Measurements from ENCODE around the gene TEX12.
"Not testable (repeated sequence)": the region's sequence is repeated elsewhere in the genome, so short reads cannot be mapped to it uniquely, and the experiment has no call there.

Gene TEX12

GRCh38 chr11:112159098-112160065, 7.8 kb upstream of the TEX12 start:
- no peak for ATAC-seq (replicated peaks)
- H3K4me3 Mint-ChIP-seq = no peak overlapping the region
- peaks cover 2 to 6% of the 10 kb centered on the region in 2 donors for H3K36me3 Mint-ChIP-seq
- peaks cover 7 to 14% of the 10 kb centered on the region in 2 donors for H3K4me1 Mint-ChIP-seq
- no peak overlapping the region for H3K27ac Mint-ChIP-seq
- DNase-seq = no peak
- no peaks in the 10 kb centered on the region for H3K9me3 Mint-ChIP-seq
- H3K27me3 Mint-ChIP-seq = peaks cover 6% of the 10 kb centered on the region in 2 donors

GRCh38 chr11:112160091-112160848, 6.9 kb upstream of the TEX12 start:
- Mint-ChIP-seq H3K4me3 (no peak overlapping the region), H3K4me1 (peaks cover 7 to 14% of the 10 kb centered on the region in 2 donors), H3K36me3 (peaks cover 5 to 8% of the 10 kb centered on the region in 2 donors), H3K27ac (no peak overlapping the region), H3K9me3 (no peaks in the 10 kb centered on the region), H3K27me3 (peaks cover 10 to 11% of the 10 kb centered on the region in 2 donors)
- ATAC-seq (replicated peaks) (no peak), DNase-seq (no peak)

GRCh38 chr11:112161012-112161411, 6.2 kb upstream of the TEX12 start:
- peaks cover 5 to 8% of the 10 kb centered on the region in 2 donors for H3K36me3 Mint-ChIP-seq

GRCh38 chr11:112162200-112162599, 5.0 kb upstream of the TEX12 start:
- H3K36me3 Mint-ChIP-seq; DNase-seq; H3K4me3 Mint-ChIP-seq; ATAC-seq (replicated peaks); H3K27ac Mint-ChIP-seq; H3K9me3 Mint-ChIP-seq: not testable (repeated sequence)
- peaks cover 7 to 14% of the 10 kb centered on the region in 2 donors for H3K4me1 Mint-ChIP-seq
- H3K27me3 Mint-ChIP-seq = peaks cover 10 to 11% of the 10 kb centered on the region in 2 donors

More at GRCh38 chr11:112161012-112161411, 6.2 kb upstream of the TEX12 start:
- no peaks in the 10 kb centered on the region for H3K9me3 Mint-ChIP-seq
- no peak overlapping the region for H3K27ac Mint-ChIP-seq
- DNase-seq (no peak), ATAC-seq (replicated peaks) (no peak)
- no peak overlapping the region for H3K4me3 Mint-ChIP-seq
- peaks cover 7 to 14% of the 10 kb centered on the region in 2 donors for H3K4me1 Mint-ChIP-seq
- peaks cover 10 to 11% of the 10 kb centered on the region in 2 donors for H3K27me3 Mint-ChIP-seq

GRCh38 chr11:112162761-112163546, 4.2 kb upstream of the TEX12 start:
- Mint-ChIP-seq H3K9me3 (no peaks in the 10 kb centered on the region), H3K36me3 (peaks cover 5 to 8% of the 10 kb centered on the region in 2 donors), H3K4me1 (peaks cover 7 to 14% of the 10 kb centered on the region in 2 donors), H3K4me3 (no peak overlapping the region), H3K27ac (no peak overlapping the region), H3K27me3 (peaks cover 10 to 11% of the 10 kb centered on the region in 2 donors)
- no peak for DNase-seq
- no peak for ATAC-seq (replicated peaks)

GRCh38 chr11:112163875-112164685, 3.1 kb upstream of the TEX12 start, which contains the start of gene IL18:
Gene IL18 (minus strand): TSS chr11:112164094. CDS start chr11:112155053, 9,041 bp downstream.
- no peak for DNase-seq
- peaks cover 5 to 11% of the 10 kb centered on the region in 2 donors for H3K4me1 Mint-ChIP-seq
- peak within 1 kb of the TSS; percentile 77 to 88 for H3K4me3 Mint-ChIP-seq
- H3K36me3 Mint-ChIP-seq = peaks cover 5 to 7% of the 10 kb centered on the region in 2 donors
- H3K9me3 Mint-ChIP-seq = no peaks in the 10 kb centered on the region
- peak; percentile 42 to 55 for ATAC-seq (replicated peaks)
- peak within 1 kb of the TSS; percentile 68 for H3K27ac Mint-ChIP-seq
- peaks cover 10 to 11% of the 10 kb centered on the region in 2 donors for H3K27me3 Mint-ChIP-seq

- H3K27me3 Mint-ChIP-seq = peaks cover 10 to 11% of the 10 kb centered on the region in 2 donors
- no peaks in the 10 kb centered on the region for H3K9me3 Mint-ChIP-seq
- no peak overlapping the region for H3K4me3 Mint-ChIP-seq
- H3K4me1 Mint-ChIP-seq = peaks cover 4 to 7% of the 10 kb centered on the region in 2 donors
- ATAC-seq (replicated peaks) (no peak), DNase-seq (no peak)
- no peak overlapping the region for H3K27ac Mint-ChIP-seq
- peaks cover 5% of the 10 kb centered on the region in 2 donors for H3K36me3 Mint-ChIP-seq
Observed at GRCh38 chr11:112165049-112165448, 2.1 kb upstream of the TEX12 start.

- Mint-ChIP-seq H3K4me1 (peaks cover 4 to 7% of the 10 kb centered on the region in 2 donors), H3K9me3 (no peaks in the 10 kb centered on the region), H3K4me3 (no peak overlapping the region), H3K36me3 (peaks cover 5% of the 10 kb centered on the region in 2 donors), H3K27ac (no peak overlapping the region), H3K27me3 (peaks cover 10 to 11% of the 10 kb centered on the region in 2 donors)
- ATAC-seq (replicated peaks) = no peak
- DNase-seq = no peak
Observed at GRCh38 chr11:112166562-112166961, 610 bp upstream of the TEX12 start.

GRCh38 chr11:112172362-112172994, 5.3 kb downstream of the TEX12 start:
- Mint-ChIP-seq H3K27ac (no peak overlapping the region), H3K4me3 (no peak overlapping the region), H3K9me3 (no peaks in the 10 kb centered on the region), H3K27me3 (peaks cover 10 to 13% of the 10 kb centered on the region in 2 donors), H3K4me1 (peaks cover 4 to 10% of the 10 kb centered on the region in 2 donors), H3K36me3 (no peaks in the 10 kb centered on the region)
- ATAC-seq (replicated peaks) = peak in 1 of 2 donors; percentile 59
- DNase-seq = no peak

GRCh38 chr11:112173152-112173551, 6.0 kb downstream of the TEX12 start:
- no peak for ATAC-seq (replicated peaks)
- no peak overlapping the region for H3K4me3 Mint-ChIP-seq
- H3K9me3 Mint-ChIP-seq = no peaks in the 10 kb centered on the region
- peaks cover 10 to 13% of the 10 kb centered on the region in 2 donors for H3K27me3 Mint-ChIP-seq
- no peak overlapping the region for H3K27ac Mint-ChIP-seq
- DNase-seq = no peak
- peaks cover 4 to 10% of the 10 kb centered on the region in 2 donors for H3K4me1 Mint-ChIP-seq
- H3K36me3 Mint-ChIP-seq = no peaks in the 10 kb centered on the region

GRCh38 chr11:112174789-112175598, 7.8 kb downstream of the TEX12 start, which contains the start of gene BCO2:
Gene BCO2 (plus strand): TSS chr11:112175512. CDS start chr11:112175602, 90 bp downstream.
- Mint-ChIP-seq H3K4me1 (peaks cover 10 to 24% of the 10 kb centered on the region in 2 donors), H3K36me3 (no peaks in the 10 kb centered on the region), H3K27me3 (peaks cover 10 to 13% of the 10 kb centered on the region in 2 donors), H3K27ac (peak within 1 kb of the TSS; percentile 76), H3K4me3 (peak within 1 kb of the TSS; percentile 65 to 71), H3K9me3 (no peaks in the 10 kb centered on the region)
- ATAC-seq (replicated peaks) (peak; percentile 54 to 62), DNase-seq (peak; percentile 31)

GRCh38 chr11:112175599-112175952, 8.4 kb downstream of the TEX12 start:
- DNase-seq (no peak), ATAC-seq (replicated peaks) (no peak)
- Mint-ChIP-seq H3K4me3 (peak overlapping the region; percentile 65 to 71), H3K4me1 (peaks cover 10 to 25% of the 10 kb centered on the region in 2 donors), H3K27ac (peak overlapping the region; percentile 76), H3K36me3 (no peaks in the 10 kb centered on the region), H3K9me3 (no peaks in the 10 kb centered on the region), H3K27me3 (peaks cover 10 to 13% of the 10 kb centered on the region in 2 donors)
